RWPE2 (cell line): ENCODE data around the gene SRRM2.
"Not testable (repeated sequence)": the region's sequence is repeated elsewhere in the genome, so short reads cannot be mapped to it uniquely, and the experiment has no call there.

ENCODE experiments used
- ATAC-seq: fragments of 200-7000 bp; cut with Tn5 transposase; 3 replicates; pipeline ENCODE4 v1.9.1; 2021; ENCODE audit warnings: low read depth
- DNase-seq: peaks from one replicate; pipeline ENCODE4 v3.0.0-alpha.2; 2020; ENCODE audit warnings: low spot score
- H3K27ac ChIP-seq: fragments of 450-650 bp; 2 replicates; pipeline ENCODE4 v1.5.1; 2017; ENCODE audit warnings: mild to moderate bottlenecking; ENCODE audit not compliant: poor library complexity, severe bottlenecking
- H3K27me3 ChIP-seq: fragments of 250-450 bp; sonication (Bioruptor Pico); 2 replicates; pipeline ENCODE4 v1.5.1; 2021; ENCODE audit warnings: mild to moderate bottlenecking, moderate library complexity; ENCODE audit not compliant: insufficient read depth, poor library complexity, severe bottlenecking
- H3K36me3 ChIP-seq: fragments of 250-450 bp; sonication (Bioruptor Pico); 2 replicates; pipeline ENCODE4 v1.5.1; 2020; ENCODE audit warnings: low read depth, mild to moderate bottlenecking, moderate library complexity
- H3K4me1 ChIP-seq: fragments of 250-450 bp; sonication (Bioruptor Pico); 2 replicates; pipeline ENCODE4 v1.5.1; 2021; ENCODE audit warnings: mild to moderate bottlenecking, moderate library complexity; ENCODE audit not compliant: insufficient read depth, poor library complexity, severe bottlenecking
- H3K4me3 ChIP-seq: fragments of 250-450 bp; sonication (Bioruptor Pico); 2 replicates; pipeline ENCODE4 v1.5.1; 2021; ENCODE audit warnings: mild to moderate bottlenecking, moderate library complexity; ENCODE audit not compliant: severe bottlenecking
- H3K9me3 ChIP-seq: fragments of 250-450 bp; sonication (Bioruptor Pico); 2 replicates; pipeline ENCODE4 v1.5.1; 2021; ENCODE audit warnings: mild to moderate bottlenecking, moderate library complexity; ENCODE audit not compliant: severe bottlenecking
- TF ChIP-seq, protein P1 (sequence below): fragments of 450-650 bp; IDR thresholded peaks from one replicate; pipeline ENCODE4 v1.5.1; 2017; ENCODE audit warnings: mild to moderate bottlenecking, moderate library complexity; ENCODE audit not compliant: poor library complexity, severe bottlenecking

SRRM2 gene

DNA sequence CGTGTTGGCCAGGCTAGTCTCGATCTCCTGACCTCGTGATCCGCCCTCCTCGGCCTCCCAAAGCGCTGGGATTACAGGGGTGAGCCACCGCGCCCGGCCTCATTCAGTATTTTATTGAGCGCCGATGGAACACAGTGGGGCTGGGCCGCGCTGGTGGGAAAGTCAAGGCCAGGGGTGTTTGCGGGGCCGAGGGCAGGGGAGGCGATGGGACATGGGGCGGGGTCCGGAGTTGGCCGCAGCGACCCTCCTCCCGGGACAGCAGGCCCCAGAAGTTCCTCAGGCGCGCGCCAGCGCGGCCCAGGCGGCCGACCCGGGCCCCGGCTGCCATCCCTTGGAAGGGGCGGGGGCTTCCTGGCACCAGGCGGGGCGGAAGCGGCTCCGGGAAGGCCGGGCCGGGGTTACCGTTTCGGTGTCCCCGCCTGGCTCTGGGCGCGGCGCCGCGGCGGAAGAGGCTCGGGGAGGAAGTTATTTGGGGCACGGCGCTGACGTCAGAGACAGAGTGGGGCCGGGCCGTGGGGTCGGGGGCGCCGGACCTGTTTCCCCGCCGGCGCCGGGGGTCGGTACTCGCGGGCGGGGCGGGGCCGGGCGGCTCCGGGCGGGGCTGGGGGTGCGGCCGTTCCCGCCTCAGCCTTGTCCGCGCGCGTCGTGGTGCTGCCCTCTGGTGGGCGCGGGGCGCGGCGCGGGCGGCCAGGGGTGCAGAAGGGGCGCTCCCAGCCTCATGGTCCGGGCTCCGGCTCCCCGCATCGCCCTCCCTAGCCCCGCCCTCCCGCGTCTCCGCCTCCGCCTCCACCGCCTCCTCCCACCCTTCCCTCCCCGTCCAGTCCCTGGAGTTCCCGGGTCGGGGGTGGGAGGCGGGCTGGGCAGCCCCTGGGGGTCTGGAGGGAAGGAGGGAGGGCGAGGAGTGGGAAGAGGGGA is 31.5 kb upstream of the SRRM2 start:
- peak overlapping the region; percentile 68 for H3K27ac ChIP-seq
- H3K27me3 ChIP-seq = no peaks in the 10 kb centered on the region
- peak; percentile 79 for ATAC-seq
- DNase-seq = peak; percentile 89
- H3K36me3 ChIP-seq = no peaks in the 10 kb centered on the region
- peak overlapping the region; percentile 54 for H3K4me3 ChIP-seq
- TF ChIP-seq, protein P1, sequence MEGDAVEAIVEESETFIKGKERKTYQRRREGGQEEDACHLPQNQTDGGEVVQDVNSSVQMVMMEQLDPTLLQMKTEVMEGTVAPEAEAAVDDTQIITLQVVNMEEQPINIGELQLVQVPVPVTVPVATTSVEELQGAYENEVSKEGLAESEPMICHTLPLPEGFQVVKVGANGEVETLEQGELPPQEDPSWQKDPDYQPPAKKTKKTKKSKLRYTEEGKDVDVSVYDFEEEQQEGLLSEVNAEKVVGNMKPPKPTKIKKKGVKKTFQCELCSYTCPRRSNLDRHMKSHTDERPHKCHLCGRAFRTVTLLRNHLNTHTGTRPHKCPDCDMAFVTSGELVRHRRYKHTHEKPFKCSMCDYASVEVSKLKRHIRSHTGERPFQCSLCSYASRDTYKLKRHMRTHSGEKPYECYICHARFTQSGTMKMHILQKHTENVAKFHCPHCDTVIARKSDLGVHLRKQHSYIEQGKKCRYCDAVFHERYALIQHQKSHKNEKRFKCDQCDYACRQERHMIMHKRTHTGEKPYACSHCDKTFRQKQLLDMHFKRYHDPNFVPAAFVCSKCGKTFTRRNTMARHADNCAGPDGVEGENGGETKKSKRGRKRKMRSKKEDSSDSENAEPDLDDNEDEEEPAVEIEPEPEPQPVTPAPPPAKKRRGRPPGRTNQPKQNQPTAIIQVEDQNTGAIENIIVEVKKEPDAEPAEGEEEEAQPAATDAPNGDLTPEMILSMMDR = peak; percentile 90
- H3K9me3 ChIP-seq = no peaks in the 10 kb centered on the region
- H3K4me1 ChIP-seq = peaks cover 7% of the 10 kb centered on the region

DNA sequence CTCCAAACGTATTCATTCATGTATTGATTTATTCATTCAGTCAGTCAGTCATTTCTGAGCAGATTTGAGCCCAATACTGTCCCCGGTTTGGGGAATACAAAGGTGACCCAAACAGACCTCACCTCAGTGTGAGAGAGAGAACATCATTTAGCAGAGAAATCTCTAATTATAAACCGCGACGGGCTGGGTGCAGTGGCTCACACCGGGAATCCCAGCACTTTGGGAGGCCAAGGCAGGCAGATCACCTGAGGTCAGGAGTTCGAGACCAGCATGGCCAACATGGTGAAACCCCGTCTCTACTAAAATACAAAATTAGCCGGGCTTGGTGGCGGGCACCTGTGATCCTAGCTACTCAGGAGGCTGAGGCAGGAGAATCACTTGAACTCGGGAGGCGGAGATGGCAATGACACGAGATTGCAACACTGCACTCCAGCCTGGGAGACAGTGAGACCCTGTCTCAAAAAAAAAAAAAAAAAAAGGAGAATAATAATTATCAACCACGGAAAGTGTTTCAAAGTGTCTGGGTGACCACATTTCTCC is 30.7 kb upstream of the SRRM2 start:
- not testable (repeated sequence) for H3K4me1 ChIP-seq, H3K27me3 ChIP-seq, ATAC-seq, H3K36me3 ChIP-seq, H3K9me3 ChIP-seq, DNase-seq
- peak overlapping the region; percentile 68 for H3K27ac ChIP-seq
- peak overlapping the region; percentile 54 for H3K4me3 ChIP-seq

DNA sequence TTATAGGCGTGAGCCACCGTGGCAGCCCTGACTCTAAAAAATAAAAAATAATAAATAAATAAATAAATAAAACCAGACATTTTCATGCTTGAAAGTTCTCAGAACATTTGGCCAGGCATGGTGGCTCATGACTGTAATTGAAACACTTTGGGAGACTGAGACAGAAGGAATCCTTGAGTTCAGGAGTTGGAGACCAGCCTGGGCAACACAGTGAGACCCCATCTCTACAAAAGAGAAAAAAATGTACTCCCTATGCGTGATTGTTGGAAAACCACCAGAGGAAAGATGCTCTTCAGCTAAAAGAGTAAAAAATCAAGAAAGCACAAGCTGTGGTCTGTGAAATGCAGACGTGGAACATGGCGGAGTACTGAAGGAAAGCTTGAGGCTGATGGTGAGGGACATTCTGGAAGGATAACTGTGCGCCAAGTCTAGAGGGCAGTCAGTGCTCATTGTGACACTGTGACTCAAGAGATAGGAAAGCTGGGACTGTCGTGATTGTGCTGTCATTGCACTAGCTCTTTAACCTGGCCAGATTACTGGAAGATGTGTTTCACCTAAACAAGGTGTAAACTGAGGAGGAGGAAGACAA is 28.3 kb upstream of the SRRM2 start:
- ATAC-seq = no peak
- no peaks in the 10 kb centered on the region for H3K36me3 ChIP-seq
- peaks cover 7% of the 10 kb centered on the region for H3K4me1 ChIP-seq
- no peak for DNase-seq
- H3K27me3 ChIP-seq = no peaks in the 10 kb centered on the region
- no peaks in the 10 kb centered on the region for H3K9me3 ChIP-seq
- no peak overlapping the region for H3K27ac ChIP-seq
- TF ChIP-seq, protein P1 = no peak
- H3K4me3 ChIP-seq = no peak overlapping the region

DNA sequence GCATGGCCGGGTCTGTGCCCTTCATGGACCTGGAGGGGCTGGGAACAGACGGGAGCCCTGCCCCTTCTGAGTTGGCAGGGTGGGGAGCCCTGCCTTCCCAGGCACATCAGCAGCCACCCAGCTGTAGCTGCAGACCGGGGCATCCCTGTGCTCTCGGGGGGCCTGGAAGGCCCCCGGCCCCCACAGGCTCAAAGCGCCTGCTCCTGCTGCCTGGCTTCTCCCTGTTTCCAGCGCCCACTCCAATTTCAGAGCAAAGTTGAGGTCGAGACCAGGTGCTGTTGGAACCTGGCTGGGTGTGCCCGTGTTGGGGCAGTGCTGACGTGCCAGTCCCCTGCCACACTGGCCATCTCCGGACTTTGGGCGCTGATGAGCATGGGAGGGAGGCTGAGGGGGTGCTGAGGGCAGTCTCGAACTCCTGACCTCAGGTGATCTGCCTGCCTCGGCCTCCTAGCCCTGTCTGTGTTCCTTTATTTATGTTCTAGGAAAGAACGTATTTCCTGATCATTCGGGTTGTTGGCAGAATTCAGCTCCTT is 27.6 kb upstream of the SRRM2 start:
- TF ChIP-seq, protein P1 = no peak
- Histone ChIP-seq H3K27me3 (no peaks in the 10 kb centered on the region), H3K4me1 (peaks cover 7% of the 10 kb centered on the region), H3K9me3 (no peaks in the 10 kb centered on the region), H3K36me3 (no peaks in the 10 kb centered on the region), H3K4me3 (no peak overlapping the region), H3K27ac (no peak overlapping the region)
- DNase-seq (no peak), ATAC-seq (no peak)

DNA sequence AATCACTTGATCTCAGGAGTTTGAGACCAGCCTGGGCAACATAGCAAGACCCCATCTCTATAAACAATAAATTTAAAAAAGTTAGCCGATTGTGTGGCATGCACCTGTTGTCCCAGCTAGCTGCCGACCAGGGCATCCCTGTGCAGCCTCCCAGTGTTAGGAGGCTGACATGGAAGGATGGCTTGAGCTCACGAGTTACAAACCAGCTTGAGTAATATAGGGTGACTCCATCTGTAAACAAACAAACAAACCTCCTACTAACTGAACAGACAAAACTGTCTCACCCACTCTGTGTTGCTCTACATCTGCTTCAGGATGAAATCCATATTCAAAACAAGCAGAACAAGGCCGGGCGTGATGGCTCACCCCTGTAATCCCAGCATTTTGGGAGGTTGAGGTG is 25.5 kb upstream of the SRRM2 start:
- TF ChIP-seq, protein P1 = no peak
- H3K4me1 ChIP-seq = peaks cover 7% of the 10 kb centered on the region
- H3K27me3 ChIP-seq = no peaks in the 10 kb centered on the region
- H3K36me3 ChIP-seq = no peaks in the 10 kb centered on the region
- H3K9me3 ChIP-seq = no peaks in the 10 kb centered on the region
- ATAC-seq = no peak
- DNase-seq = no peak
- no peak overlapping the region for H3K4me3 ChIP-seq
- H3K27ac ChIP-seq = no peak overlapping the region
